Sigmoid colon (tissue), 4 donors: Measurements from ENCODE around the gene SEPTIN3.

ENCODE experiments used
- EP300 ChIP-seq, 4 donors: sonication (generic); formaldehyde crosslinking; IDR thresholded peaks; one replicate each; pipeline ENCODE4 v1.6.1; 2017; ENCODE audit warnings: antibody characterized with exemption in 4 of 4
- POLR2A ChIP-seq, 2 donors: fragments of 450-650 bp; IDR thresholded peaks; one replicate each; pipeline ENCODE4 v1.6.1; 2016; ENCODE audit warnings: antibody characterized with exemption in 2 of 2, mild to moderate bottlenecking in 2 of 2, moderate library complexity in 2 of 2

GRCh38 chr22:42001121-42001520, 31.9 kb downstream of the SEPTIN3 start:
- TF ChIP-seq EP300 (IDR thresholded peaks at IDR 0.05): no peak
- no peak for TF ChIP-seq POLR2A (IDR thresholded peaks at IDR 0.05)
